ENCODE results near the gene ACIN1.
A peak's percentile ranks its signal among the peaks of the same experiment; 100 is the strongest.

Gene ACIN1, protein sequence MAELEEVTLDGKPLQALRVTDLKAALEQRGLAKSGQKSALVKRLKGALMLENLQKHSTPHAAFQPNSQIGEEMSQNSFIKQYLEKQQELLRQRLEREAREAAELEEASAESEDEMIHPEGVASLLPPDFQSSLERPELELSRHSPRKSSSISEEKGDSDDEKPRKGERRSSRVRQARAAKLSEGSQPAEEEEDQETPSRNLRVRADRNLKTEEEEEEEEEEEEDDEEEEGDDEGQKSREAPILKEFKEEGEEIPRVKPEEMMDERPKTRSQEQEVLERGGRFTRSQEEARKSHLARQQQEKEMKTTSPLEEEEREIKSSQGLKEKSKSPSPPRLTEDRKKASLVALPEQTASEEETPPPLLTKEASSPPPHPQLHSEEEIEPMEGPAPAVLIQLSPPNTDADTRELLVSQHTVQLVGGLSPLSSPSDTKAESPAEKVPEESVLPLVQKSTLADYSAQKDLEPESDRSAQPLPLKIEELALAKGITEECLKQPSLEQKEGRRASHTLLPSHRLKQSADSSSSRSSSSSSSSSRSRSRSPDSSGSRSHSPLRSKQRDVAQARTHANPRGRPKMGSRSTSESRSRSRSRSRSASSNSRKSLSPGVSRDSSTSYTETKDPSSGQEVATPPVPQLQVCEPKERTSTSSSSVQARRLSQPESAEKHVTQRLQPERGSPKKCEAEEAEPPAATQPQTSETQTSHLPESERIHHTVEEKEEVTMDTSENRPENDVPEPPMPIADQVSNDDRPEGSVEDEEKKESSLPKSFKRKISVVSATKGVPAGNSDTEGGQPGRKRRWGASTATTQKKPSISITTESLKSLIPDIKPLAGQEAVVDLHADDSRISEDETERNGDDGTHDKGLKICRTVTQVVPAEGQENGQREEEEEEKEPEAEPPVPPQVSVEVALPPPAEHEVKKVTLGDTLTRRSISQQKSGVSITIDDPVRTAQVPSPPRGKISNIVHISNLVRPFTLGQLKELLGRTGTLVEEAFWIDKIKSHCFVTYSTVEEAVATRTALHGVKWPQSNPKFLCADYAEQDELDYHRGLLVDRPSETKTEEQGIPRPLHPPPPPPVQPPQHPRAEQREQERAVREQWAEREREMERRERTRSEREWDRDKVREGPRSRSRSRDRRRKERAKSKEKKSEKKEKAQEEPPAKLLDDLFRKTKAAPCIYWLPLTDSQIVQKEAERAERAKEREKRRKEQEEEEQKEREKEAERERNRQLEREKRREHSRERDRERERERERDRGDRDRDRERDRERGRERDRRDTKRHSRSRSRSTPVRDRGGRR

DNA sequence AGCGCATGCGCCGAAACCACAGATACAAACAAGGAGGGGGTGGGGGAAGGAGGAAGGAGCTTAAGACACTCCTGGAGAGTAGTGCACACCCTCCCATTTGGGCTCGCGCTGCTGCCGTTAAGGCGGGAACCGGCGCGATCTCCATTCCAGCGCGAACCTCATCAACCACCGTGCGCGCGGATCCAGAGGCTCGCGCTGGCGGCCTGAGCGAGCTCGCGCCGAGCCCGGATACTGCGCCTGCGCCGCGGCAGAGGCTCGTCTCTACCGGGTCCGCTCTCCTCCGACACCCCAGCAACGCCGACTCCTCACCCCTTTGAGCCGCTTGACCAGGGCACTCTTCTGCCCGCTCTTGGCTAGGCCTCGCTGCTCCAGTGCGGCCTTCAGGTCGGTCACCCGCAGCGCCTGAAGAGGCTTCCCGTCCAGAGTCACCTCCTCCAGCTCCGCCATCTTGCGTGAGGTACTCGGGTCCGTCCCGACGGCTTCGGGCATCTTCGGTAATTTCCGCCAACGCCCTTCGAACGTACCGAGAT is at the start of gene ACIN1:
Gene ACIN1, minus strand, starts transcription at position 471 of the 530 bp plus-strand sequence. Its CDS starts 24 bp downstream, at position 447.
- peak; percentile 91 for DNase-seq (ENCODE audit: low spot score)

DNA sequence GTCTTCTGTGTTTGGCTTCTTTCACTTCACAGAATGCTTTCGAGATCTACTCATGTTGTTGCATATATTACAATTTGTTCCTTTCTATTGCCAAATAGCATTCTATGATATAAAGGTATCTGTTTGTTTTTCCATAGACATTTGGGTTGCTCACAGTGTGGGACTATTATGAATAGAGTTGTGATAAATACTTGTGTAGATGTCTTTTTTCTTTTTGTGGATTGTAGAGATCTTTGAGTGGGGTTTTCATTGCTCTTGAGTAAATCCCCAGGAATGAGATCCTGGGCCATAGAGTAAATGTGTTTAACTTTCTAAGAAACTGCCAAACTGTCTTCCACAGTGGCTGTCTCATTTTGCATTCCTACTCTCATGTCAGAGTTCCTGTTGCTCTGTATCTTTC is 49.0 kb upstream of the ACIN1 start:
- no peak for DNase-seq (ENCODE audit: low spot score)

DNA sequence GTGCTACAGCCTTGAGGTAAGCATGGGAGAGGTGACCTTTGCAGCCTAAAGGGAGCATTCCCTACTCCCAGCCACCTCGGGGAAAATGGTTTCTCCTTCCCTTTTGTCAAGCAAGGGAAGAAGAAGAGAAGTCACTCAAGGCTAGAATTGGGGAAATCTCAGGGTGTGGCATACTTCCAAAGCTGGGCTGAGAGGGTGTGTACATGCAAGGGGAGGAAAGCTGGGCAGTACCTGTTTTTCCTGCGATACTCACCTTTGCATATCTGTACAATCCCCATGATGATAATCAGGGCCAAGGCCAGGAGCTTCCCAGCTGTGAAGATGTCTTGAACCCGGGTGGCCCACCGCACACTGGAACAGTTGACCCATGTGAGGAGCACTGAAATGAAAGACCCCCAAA is 47.9 kb upstream of the ACIN1 start:
- no peak for DNase-seq (ENCODE audit: low spot score)

DNA sequence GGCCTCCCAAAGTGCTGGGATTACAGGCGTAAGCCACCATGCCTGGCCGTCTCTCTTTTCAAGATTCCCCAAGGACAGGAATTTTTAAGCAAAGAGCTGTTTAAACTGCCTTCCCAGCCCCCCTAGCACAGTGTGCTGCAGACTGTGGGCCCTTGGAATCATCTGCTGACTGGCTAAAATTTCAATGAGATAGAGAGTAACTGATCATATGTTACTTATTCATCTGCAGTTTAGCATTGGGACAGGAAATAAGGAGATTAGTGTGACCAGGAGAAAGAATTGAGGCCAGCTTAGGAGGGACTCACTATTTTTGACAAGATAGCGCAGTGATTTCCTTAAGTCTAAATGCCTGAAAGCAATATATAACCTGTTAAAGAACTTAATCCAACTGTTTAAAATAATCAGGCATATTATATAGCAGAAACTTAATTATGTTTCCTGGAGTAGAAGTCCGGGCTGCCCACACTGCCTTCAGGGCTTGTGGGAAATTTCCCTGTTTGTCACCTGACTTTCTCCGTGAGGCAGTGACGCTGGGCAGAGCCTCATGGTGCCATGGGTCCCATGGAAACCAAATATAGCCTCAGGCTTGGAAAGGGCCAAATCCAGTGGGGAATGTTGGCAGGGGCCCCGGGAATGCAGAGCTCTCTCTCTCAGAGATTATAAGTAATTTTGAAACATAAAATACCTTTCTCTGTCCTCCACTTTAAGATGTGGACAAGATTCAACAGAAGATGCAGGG is 46.9 kb upstream of the ACIN1 start:
- no peak for DNase-seq (ENCODE audit: low spot score)

DNA sequence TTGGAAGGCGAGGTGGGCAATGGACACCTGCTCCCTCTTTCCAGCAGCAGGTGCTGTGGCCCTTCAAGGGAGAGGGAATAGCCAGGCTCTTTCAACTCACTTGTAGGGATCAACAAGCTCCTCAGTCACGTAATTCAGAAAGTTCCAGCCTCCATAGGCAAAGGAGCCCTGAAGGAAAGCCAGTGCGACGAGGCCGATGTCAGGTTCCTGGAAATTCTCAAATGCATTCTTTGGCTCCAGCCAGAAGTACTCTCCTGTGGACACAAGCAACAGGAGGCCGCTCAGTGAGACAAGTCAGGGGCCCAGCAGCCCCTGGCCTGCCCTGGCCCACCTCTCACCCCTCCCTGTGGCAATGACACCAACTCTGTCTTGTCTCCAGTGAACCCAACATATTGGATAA is 45.4 kb upstream of the ACIN1 start:
- no peak for DNase-seq (ENCODE audit: low spot score)

DNA sequence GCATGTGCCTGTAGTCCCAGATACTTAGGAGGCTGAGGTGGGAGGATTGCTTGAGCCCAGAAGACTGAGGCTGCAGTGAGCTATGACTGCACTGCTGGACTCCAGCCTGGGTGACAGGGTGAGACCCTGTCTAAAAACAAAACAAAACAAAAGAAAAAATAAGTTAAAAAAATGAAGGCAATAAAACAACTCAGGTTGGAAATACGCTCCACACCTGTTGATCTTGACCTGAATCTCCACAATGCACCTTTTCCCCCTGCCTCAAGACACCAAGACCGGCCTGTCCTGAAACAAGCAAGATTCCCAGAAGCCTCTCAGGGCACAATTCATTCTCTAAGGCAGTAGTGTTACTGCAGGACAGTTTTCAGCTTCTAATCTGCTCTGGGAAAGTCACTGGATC is 44.9 kb upstream of the ACIN1 start:
- DNase-seq (ENCODE audit: low spot score) = no peak

DNA sequence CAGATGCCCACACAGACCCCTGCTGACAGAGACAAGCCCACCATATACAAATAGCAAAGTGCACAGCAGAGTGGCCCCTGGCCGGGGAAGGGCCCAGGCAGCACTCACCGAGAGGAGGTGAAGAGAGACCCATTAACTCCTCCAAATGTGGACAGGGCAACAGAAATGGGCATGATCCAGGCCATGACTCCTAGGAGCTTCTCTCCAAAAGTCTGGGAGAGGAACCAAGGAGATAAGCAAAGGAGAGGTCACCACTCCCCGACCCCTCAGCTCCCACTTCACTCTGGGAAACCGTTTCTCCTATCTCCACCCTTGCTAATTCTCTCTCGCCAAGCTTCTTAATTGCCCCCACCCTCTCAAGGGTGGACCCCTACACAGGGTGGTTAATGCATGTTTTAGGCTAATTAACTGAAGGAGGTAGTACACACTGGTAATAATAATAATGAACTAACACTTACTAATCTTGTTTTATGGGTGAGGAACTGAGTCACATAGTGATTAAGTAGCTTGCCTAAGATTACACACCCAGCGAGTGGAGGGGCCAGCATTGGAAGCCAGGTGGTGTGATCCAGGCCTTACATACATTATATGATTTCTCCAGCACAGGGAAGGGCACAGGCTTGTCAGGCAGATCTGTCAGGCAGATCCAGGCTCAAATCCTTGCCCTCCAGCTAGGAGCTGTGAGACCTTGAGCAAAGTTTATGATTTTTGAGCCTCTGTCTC is 43.0 kb upstream of the ACIN1 start:
- DNase-seq (ENCODE audit: low spot score) = no peak

DNA sequence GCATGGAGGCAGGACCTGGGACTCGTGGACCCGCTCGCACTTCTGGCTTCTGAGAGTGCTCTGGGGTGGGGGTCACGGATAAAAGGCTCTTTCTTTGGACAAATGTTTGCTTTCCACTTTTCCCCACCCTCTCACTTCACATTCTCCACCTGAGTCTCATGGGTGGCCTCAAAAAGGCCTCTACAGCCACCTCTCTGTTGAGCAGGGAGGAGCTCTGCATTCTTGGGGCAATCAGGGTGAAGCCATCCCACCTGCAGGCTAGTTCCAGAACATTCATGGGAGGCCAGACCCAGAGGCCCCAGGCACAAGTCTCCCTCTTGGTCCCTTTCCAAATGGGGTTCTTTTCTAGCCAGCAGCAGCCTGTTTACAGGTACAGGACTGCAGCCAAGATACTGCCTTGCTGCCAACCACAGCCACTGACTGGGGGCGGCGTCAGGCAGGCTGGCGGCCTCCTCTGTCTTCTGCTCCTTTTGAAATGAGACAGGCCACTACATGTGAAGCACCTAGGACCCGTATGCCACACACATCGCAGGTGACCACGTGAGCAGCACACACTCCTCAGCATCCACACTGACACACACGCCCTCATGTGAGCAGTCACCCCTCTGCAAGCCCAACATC is 42.4 kb upstream of the ACIN1 start:
- no peak for DNase-seq (ENCODE audit: low spot score)

DNA sequence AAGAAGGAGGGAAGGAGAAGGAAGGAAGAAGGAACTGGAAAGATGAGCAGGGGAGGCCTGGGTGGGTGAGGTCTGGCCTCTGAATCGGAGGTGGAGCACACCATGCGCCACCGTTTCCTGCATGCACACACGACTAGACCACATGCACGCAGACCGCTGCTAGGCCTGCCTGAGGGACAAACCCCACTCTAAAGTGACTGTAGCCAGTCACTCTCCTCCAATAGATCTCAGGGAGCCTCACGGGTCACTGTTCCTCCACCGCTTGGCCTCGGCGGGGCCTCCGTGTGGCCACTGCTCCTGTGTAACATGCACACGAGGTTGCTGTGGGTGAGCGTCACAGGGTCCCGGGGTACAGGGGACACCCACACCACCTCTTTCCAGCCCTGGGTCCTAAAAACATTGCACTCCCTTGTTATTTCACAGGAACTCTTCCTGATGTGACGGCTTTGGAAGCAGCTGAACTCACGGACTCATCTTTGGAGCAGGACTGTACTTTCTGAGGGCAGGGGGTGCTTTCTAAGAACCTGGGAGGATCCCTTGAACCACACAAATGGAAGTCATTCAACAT is 41.7 kb upstream of the ACIN1 start:
- DNase-seq (ENCODE audit: low spot score) = no peak

DNA sequence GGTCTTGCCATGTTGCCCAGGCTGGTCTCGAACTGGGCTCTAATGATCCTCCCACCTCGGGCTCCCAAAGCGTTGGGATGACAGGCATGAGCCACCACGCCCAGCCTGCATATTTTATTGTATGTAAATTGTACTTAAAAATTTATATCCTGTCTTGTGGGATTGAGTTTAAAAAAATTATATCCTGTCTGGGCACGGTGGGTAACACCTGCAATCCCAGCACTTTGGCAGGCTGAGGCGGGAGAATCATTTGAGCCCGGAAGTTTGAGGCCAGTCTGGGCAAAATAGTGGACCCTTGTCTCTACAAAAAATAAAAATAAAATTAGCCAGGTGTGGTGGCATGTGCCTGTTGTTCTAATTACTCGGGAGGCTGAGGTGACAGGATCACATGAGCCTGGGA is 38.0 kb upstream of the ACIN1 start:
- no peak for DNase-seq (ENCODE audit: low spot score)

DNA sequence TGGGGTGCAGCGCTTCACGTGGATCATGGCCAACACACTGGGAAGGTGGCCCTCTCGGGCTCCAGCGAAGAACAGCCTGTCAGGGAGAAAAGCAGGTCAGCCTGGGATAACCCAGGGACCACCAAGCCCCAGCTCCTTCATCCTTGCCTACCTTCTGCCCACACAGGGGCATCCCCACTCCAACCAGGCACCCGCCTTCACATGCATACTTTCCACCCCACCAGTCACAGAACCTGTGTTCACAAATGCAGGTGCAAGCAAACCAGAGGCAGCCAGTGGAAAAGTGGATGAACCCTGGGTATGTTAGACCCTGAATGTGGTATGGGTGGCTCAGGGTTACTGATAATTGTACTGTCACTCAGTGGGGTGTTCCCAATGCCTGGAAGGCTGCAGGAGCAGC is 36.5 kb upstream of the ACIN1 start:
- no peak for DNase-seq (ENCODE audit: low spot score)

DNA sequence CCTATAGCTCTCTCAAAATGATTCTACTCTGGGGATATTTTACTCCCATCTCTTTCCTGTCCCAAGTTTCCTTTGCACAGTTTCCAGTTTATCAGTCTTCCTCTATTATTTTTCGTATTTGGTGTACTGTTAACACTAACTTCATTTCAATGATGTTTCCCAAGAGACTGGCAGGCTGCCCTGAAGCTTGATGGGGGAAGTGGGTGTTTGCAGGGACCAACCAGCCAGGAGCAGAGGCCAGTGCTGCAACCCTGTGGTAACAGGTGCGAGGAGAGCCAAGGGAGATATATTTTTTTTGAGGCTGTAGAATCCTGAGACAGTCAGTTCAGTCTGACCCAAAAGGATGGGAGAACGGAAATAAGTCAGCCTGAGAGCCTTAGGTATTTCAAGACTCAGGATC is 35.9 kb upstream of the ACIN1 start:
- DNase-seq (ENCODE audit: low spot score) = no peak

DNA sequence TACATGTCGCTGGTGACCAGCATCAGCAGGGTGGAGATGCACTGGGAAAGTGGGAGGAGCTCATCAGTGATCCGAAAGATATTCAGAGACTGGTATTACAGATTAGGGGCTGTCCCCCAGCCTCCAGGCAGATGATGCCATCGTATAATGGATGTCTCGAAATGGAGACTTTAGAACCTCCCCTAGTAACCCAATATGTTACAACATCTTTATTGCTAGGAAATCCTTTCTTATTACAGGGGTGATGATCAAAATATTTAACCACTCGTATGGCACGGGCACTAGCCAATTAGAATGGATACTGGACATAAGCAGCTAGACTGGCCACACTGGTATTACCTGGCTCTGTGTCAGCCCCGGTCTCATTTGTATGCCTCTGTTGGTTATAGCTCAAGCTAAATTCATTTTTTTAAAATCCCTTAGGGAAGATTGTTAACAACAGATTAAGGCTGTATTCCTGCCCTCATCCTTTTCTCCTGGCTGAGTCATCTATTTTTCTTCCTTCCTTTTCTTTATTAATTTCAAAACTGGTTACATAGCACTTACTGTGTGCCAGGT is 34.9 kb upstream of the ACIN1 start:
- DNase-seq (ENCODE audit: low spot score) = no peak

DNA sequence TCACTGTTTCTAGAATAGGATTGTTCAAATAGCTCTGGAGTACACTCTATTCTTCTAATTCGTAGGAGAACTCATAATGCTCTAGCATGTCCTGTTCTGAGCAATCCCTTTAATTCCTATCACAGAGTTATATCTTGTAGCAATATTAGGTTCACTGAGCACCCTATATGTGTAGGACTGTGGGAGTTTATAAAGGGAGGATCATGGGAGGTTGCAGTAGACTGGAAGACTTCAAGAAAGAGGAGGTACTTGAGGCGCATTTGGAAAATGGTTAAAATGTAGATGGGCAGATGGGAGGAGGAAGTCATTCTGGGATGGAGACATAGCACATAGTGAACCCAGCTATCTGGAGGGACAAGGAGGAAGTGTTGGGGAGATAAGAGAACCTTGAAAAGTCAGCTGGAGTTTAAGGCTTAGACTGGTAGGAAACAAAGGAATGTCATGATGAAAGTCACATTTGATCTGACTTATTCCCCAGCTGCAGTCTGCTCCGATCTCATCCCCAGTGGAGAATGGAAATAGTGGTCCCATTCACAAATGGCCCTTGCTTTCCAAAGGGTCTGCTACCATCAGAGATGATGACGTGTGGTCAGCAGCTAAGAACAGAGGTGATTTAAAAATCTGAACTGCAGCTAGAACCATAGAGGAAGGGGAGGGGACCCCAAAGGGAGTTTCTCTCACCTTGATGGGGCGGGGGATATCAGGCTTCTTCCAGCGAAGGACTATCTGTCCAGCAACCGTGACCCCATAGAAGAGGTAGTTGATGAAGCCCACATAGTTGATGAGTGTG is 34.2 kb upstream of the ACIN1 start:
- DNase-seq (ENCODE audit: low spot score) = no peak

DNA sequence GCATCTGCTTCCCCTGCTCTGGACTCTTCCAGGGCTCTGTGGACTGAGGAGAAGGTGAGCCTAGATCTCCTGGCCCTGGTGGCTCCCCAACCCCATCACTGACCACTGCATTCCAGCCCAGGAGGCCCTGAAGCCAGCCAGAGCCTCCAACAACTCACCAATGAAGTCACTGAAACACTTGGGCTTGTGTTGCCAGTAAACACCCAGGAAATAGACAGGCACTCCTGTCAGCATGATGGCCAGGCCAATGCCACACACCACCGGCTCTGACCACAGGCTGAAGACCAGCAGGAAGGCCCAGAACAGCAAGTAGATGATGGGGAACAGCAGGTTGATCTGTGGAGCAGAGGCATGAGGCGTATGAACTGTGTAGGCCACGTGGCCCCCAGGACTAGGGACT is 32.9 kb upstream of the ACIN1 start:
- no peak for DNase-seq (ENCODE audit: low spot score)

DNA sequence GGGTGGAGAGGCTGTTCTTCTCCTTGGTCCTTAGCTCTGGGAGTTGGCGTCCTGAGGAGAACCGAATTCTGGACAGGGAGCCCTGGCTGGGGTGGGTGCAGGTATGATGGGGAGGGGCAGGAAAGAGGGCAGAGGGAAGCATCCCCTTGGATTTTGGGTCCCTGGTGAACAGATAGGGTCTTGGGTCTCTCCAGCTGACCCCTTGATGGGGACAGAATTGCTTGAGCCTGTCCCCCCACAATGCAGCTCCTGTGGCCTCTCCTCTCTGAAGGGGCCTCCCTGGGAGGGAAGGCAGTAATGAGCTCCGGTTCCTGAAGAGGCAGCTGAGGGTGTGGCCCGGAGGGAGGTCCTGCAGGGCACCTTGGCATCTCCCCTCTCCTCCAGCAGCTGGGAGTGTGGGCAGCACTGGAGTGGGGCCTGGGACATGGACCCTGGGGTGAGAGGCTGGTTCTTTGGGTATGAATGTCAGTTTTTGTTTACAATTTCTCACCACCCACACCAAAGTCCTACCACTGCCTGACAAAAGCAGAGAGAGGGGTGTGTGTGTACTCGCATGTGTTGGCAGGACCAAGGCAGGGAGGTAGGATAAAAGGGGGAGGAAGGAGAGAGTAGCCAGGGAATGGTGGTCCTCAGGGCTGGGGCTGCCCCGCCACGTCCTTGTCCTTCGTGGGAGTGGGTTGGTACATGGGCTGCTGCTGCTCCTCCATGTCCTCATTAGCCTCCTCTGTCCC is 31.8 kb upstream of the ACIN1 start:
- no peak for DNase-seq (ENCODE audit: low spot score)

DNA sequence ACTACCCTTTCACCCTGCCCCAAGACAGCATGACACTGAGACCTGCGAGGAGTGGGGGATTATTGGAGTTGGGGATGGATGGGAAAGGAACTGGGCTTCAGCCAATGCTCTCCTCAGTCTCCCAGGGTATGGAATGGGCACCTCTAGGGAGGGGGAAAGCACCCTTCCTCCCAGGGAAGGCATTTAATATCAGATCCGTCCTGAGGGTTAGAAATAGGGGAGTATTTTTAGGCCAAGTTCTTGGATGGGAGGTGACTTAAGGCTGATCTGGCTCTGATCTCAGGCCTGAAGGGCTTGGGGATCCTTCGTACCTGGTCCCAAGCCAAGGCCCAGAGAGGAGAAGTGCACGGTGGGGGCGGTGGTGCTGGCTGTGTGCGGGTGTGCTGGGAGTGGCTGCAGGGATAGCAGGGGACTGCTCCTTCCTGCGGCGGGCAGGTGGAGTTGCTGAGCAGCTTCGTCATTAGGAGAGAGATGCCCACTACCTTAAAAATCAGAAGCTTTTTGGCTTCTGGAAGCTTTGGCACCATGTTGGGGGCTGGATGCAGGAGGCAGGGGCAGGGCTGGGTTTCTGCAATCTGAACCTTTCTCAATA is 31.1 kb upstream of the ACIN1 start:
- DNase-seq (ENCODE audit: low spot score) = no peak

DNA sequence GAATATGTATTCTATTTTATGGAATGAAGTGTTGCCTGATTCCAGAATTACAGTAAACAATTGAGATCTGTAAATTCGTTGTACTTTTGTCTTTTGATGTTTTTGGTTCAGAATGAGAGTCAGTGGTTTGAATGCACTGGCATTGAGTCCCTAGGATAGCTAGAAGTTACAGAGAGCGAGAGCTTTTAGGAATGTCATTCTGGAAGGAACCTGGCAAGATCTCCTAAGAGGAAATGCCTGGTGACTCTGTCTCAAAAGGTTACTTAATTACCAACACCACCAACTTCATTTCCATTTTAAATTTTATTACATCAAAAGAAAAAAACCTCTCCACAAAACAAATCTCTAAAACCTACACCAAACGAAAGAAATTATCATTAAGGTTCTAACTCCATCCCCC is 30.1 kb upstream of the ACIN1 start:
- DNase-seq (ENCODE audit: low spot score) = no peak
